Measurements from ENCODE around the gene TSPAN4.

The TSPAN4 gene

GRCh38 chr11:901452-902061, 58.9 kb downstream of the TSPAN4 start:
- TF ChIP-seq POLR2A (IDR thresholded peaks at IDR 0.05; ENCODE audit: low read depth, low read length), result no peak
- FAIRE-seq (no peak), DNase-seq (ENCODE audit: insufficient read length, low spot score) (no peak)

- no peak for TF ChIP-seq POLR2A (IDR thresholded peaks at IDR 0.05; ENCODE audit: low read depth, low read length)
- no peak for DNase-seq (ENCODE audit: insufficient read length, low spot score)
- FAIRE-seq, result no peak
Observed at GRCh38 chr11:904380-904779, 61.7 kb downstream of the TSPAN4 start.

GRCh38 chr11:905952-906351, 63.3 kb downstream of the TSPAN4 start:
- TF ChIP-seq POLR2A (IDR thresholded peaks at IDR 0.05; ENCODE audit: low read depth, low read length), result no peak
- DNase-seq (ENCODE audit: insufficient read length, low spot score) (no peak), FAIRE-seq (no peak)

GRCh38 chr11:907668-908067, 65.0 kb downstream of the TSPAN4 start:
- FAIRE-seq, result no peak
- no peak for TF ChIP-seq POLR2A (IDR thresholded peaks at IDR 0.05; ENCODE audit: low read depth, low read length)
- no peak for DNase-seq (ENCODE audit: insufficient read length, low spot score)

GRCh38 chr11:908273-908672, 65.6 kb downstream of the TSPAN4 start:
- no peak for FAIRE-seq
- no peak for DNase-seq (ENCODE audit: insufficient read length, low spot score)
- no peak for TF ChIP-seq POLR2A (IDR thresholded peaks at IDR 0.05; ENCODE audit: low read depth, low read length)

- TF ChIP-seq POLR2A (IDR thresholded peaks at IDR 0.05; ENCODE audit: low read depth, low read length), result no peak
- no peak for FAIRE-seq
- DNase-seq (ENCODE audit: insufficient read length, low spot score), result no peak
Observed at GRCh38 chr11:909406-909805, 66.8 kb downstream of the TSPAN4 start.

- DNase-seq (ENCODE audit: insufficient read length, low spot score) (peak; percentile 45), FAIRE-seq (no peak)
- TF ChIP-seq POLR2A (IDR thresholded peaks at IDR 0.05; ENCODE audit: low read depth, low read length), result no peak
Observed at GRCh38 chr11:910044-910588, 67.5 kb downstream of the TSPAN4 start.

- no peak for FAIRE-seq
- peak; percentile 83 for TF ChIP-seq POLR2A (IDR thresholded peaks at IDR 0.05; ENCODE audit: low read depth, low read length)
- DNase-seq (ENCODE audit: insufficient read length, low spot score), result peak; percentile 97
Observed at GRCh38 chr11:910589-911030, 68.0 kb downstream of the TSPAN4 start, which contains the start of gene CHID1. Gene CHID1, minus strand, starts transcription at chr11:910810. Its CDS starts 5,994 bp downstream, at chr11:904816.

GRCh38 chr11:911031-911889, 68.6 kb downstream of the TSPAN4 start:
- FAIRE-seq, result no peak
- TF ChIP-seq POLR2A (IDR thresholded peaks at IDR 0.05; ENCODE audit: low read depth, low read length), result no peak
- DNase-seq (ENCODE audit: insufficient read length, low spot score), result peak; percentile 56

- FAIRE-seq, result no peak
- DNase-seq (ENCODE audit: insufficient read length, low spot score), result no peak
- TF ChIP-seq POLR2A (IDR thresholded peaks at IDR 0.05; ENCODE audit: low read depth, low read length), result no peak
Observed at GRCh38 chr11:911890-912219, 69.2 kb downstream of the TSPAN4 start.

- TF ChIP-seq POLR2A (IDR thresholded peaks at IDR 0.05; ENCODE audit: low read depth, low read length), result no peak
- DNase-seq (ENCODE audit: insufficient read length, low spot score), result no peak
- FAIRE-seq, result no peak
Observed at GRCh38 chr11:912266-912665, 69.6 kb downstream of the TSPAN4 start.

GRCh38 chr11:913043-913442, 70.4 kb downstream of the TSPAN4 start:
- DNase-seq (ENCODE audit: insufficient read length, low spot score) (no peak), FAIRE-seq (no peak)
- TF ChIP-seq POLR2A (IDR thresholded peaks at IDR 0.05; ENCODE audit: low read depth, low read length), result no peak

GRCh38 chr11:914204-914603, 71.6 kb downstream of the TSPAN4 start:
- no peak for TF ChIP-seq POLR2A (IDR thresholded peaks at IDR 0.05; ENCODE audit: low read depth, low read length)
- FAIRE-seq, result no peak

GRCh38 chr11:914747-915501, 72.3 kb downstream of the TSPAN4 start:
- FAIRE-seq (no peak), DNase-seq (ENCODE audit: insufficient read length, low spot score) (no peak)
- no peak for TF ChIP-seq POLR2A (IDR thresholded peaks at IDR 0.05; ENCODE audit: low read depth, low read length)

More at GRCh38 chr11:914204-914603, 71.6 kb downstream of the TSPAN4 start:
- no peak for DNase-seq (ENCODE audit: insufficient read length, low spot score)

Data from H54 (cell line).